GM23338 (cell line): ENCODE results near the gene WDR70. TPM values are rescaled to one million over a fixed set of nuclear protein-coding genes. Genes with fewer than 3 reads are reported as not detected.

Source experiments
- ATAC-seq: fragments of 200-7000 bp; cut with Tn5 transposase; 3 replicates; pipeline ENCODE4 v1.9.1; 2020
- DNase-seq: peaks from one replicate; pipeline ENCODE4 v3.0.0-alpha.2; 2015; ENCODE audit warnings: low spot score
- H2AFZ ChIP-seq: fragments of 200-600 bp; sonication (generic); 2 replicates; pipeline ENCODE4 v1.8.0; 2016; ENCODE audit warnings: antibody characterized with exemption, mild to moderate bottlenecking, moderate library complexity
- H3F3A ChIP-seq: fragments of 200-600 bp; sonication (generic); replicated peaks from 2 replicates; pipeline ENCODE4 v1.8.0; 2017; ENCODE audit warnings: antibody characterized with exemption, mixed run types, low read depth
- H3K27ac ChIP-seq: fragments of 200-600 bp; sonication (generic); 2 replicates; pipeline ENCODE4 v1.6.1; 2016; ENCODE audit warnings: low read depth
- H3K27me3 ChIP-seq: fragments of 200-600 bp; sonication (generic); 2 replicates; pipeline ENCODE4 v1.8.0; 2016; ENCODE audit warnings: mild to moderate bottlenecking, mixed run types, moderate library complexity; ENCODE audit not compliant: insufficient read depth
- H3K36me3 ChIP-seq: fragments of 200-600 bp; sonication (generic); 2 replicates; pipeline ENCODE4 v1.8.0; 2016; ENCODE audit warnings: mild to moderate bottlenecking; ENCODE audit not compliant: insufficient read depth
- H3K4me1 ChIP-seq: fragments of 200-600 bp; sonication (generic); 2 replicates; pipeline ENCODE4 v1.8.0; 2016; ENCODE audit warnings: mild to moderate bottlenecking, moderate library complexity; ENCODE audit not compliant: insufficient read depth
- H3K4me2 ChIP-seq: fragments of 200-600 bp; sonication (generic); 2 replicates; pipeline ENCODE4 v1.7.1; 2017; ENCODE audit warnings: mixed run types
- H3K4me3 ChIP-seq: fragments of 200-600 bp; sonication (generic); 2 replicates; pipeline ENCODE4 v1.6.1; 2016; ENCODE audit warnings: mixed run types
- H3K79me2 ChIP-seq: fragments of 200-600 bp; sonication (generic); replicated peaks from 2 replicates; pipeline ENCODE4 v1.8.0; 2017; ENCODE audit warnings: mild to moderate bottlenecking; ENCODE audit not compliant: insufficient read depth
- H3K9me2 ChIP-seq: fragments of 200-600 bp; sonication (generic); 2 replicates; pipeline ENCODE4 v1.8.0; 2017; ENCODE audit not compliant: insufficient read depth
- H4K20me1 ChIP-seq: fragments of 200-600 bp; sonication (generic); replicated peaks from 2 replicates; pipeline ENCODE4 v1.8.0; 2017; ENCODE audit warnings: mild to moderate bottlenecking; ENCODE audit not compliant: insufficient read depth
- H3K27ac Mint-ChIP-seq: 2 replicates; pipeline ENCODE4 v1.8.0; 2020; ENCODE audit warnings: inconsistent platforms, mild to moderate bottlenecking, moderate library complexity, mixed read lengths
- H3K27me3 Mint-ChIP-seq: 3 replicates; pipeline ENCODE4 v1.8.0; 2022; ENCODE audit warnings: low read depth, mild to moderate bottlenecking, moderate library complexity, mixed read lengths, inconsistent platforms; ENCODE audit not compliant: insufficient read depth, poor library complexity
- H3K36me3 Mint-ChIP-seq: 3 replicates; pipeline ENCODE4 v1.8.0; 2021; ENCODE audit warnings: low read depth, mild to moderate bottlenecking, inconsistent platforms, moderate library complexity, mixed read lengths
- H3K4me1 Mint-ChIP-seq: 3 replicates; pipeline ENCODE4 v1.8.0; 2020; ENCODE audit warnings: mild to moderate bottlenecking, inconsistent platforms, mixed read lengths
- H3K4me3 Mint-ChIP-seq: 3 replicates; pipeline ENCODE4 v1.8.0; 2021; ENCODE audit warnings: moderate library complexity, mild to moderate bottlenecking, inconsistent platforms, mixed read lengths
- H3K9me3 Mint-ChIP-seq: 3 replicates; pipeline ENCODE4 v1.8.0; 2020; ENCODE audit warnings: moderate library complexity, mild to moderate bottlenecking, inconsistent platforms, mixed read lengths
- CREB1 ChIP-seq: fragments of 250-450 bp; sonication (Bioruptor Pico); IDR thresholded peaks from 2 replicates; pipeline ENCODE4 v1.5.0; 2020; ENCODE audit warnings: low read depth, mild to moderate bottlenecking, moderate library complexity
- CTCF ChIP-seq, 2 experiments: fragments of 200-600 bp in 1 of 2; sonication (generic) in 1 of 2; conservative IDR thresholded peaks; 2 replicates each; pipeline versions ENCODE4 v1.5.1 to v1.6.1; 2016 to 2017; ENCODE audit warnings: antibody characterized with exemption in 2 of 2, low read depth in 2 of 2, mild to moderate bottlenecking in 2 of 2, moderate library complexity in 1 of 2
- EZH2 ChIP-seq: fragments of 200-600 bp; sonication (generic); IDR thresholded peaks from one replicate; pipeline ENCODE4 v1.8.0; 2017; ENCODE audit warnings: antibody characterized with exemption, mild to moderate bottlenecking, low read depth; ENCODE audit not compliant: unreplicated experiment
- EZH2phosphoT487 ChIP-seq: fragments of 200-600 bp; sonication (generic); IDR thresholded peaks from one replicate; pipeline ENCODE4 v1.8.1; 2018; ENCODE audit warnings: antibody characterized with exemption; ENCODE audit not compliant: unreplicated experiment
- JUNB ChIP-seq: IDR thresholded peaks from one replicate; pipeline ENCODE4 v1.6.1; 2016; ENCODE audit warnings: antibody characterized with exemption; ENCODE audit not compliant: unreplicated experiment
- NANOG ChIP-seq: IDR thresholded peaks from 2 replicates; pipeline ENCODE4 v1.6.1; 2016; ENCODE audit warnings: antibody characterized with exemption, borderline replicate concordance
- POLR2AphosphoS5 ChIP-seq: IDR thresholded peaks from 2 replicates; pipeline ENCODE4 v1.6.1; 2016; ENCODE audit warnings: antibody characterized with exemption, low read depth
- REST ChIP-seq: IDR thresholded peaks from one replicate; pipeline ENCODE4 v1.6.1; 2018; ENCODE audit warnings: antibody characterized with exemption; ENCODE audit not compliant: unreplicated experiment
- STAT1 ChIP-seq: IDR thresholded peaks from one replicate; pipeline ENCODE4 v1.6.1; 2016; ENCODE audit warnings: antibody characterized with exemption; ENCODE audit not compliant: unreplicated experiment
- ZNF114 ChIP-seq: fragments of 250-450 bp; sonication (Bioruptor Pico); IDR thresholded peaks from 2 replicates; pipeline ENCODE4 v1.5.0; 2020; ENCODE audit warnings: mild to moderate bottlenecking, moderate library complexity
- ZNF331 ChIP-seq: fragments of 250-450 bp; sonication (Bioruptor Pico); IDR thresholded peaks from 2 replicates; pipeline ENCODE4 v1.5.0; 2020; ENCODE audit warnings: low read depth, mild to moderate bottlenecking, moderate library complexity
- polyA plus RNA-seq: library from polyadenylated mRNA; unstranded; fragments of >200 nt; fragmentation: Nextera tagmentation; extraction: Ambion mirVana; gene quantifications from 2 replicates; pipeline ENCODE4 v1.2.1, GENCODE V29; 2016
- total RNA-seq: library from RNA; depleted of rRNA; stranded (reverse); fragments of >200 nt; shearing (Covaris generic); gene quantifications from 2 replicates; pipeline ENCODE4 v1.2.3, GENCODE V29; 2014
- TF ChIP-seq, protein P1 (sequence below): fragments of 250-450 bp; sonication (Bioruptor Pico); IDR thresholded peaks from 2 replicates; pipeline ENCODE4 v1.5.0; 2020; ENCODE audit warnings: mild to moderate bottlenecking, moderate library complexity
- TF ChIP-seq, protein P2 (sequence below): IDR thresholded peaks from 2 replicates; pipeline ENCODE4 v1.6.1; 2016; ENCODE audit warnings: antibody characterized with exemption

WDR70 gene
- total and polyA plus RNA-seq, 2 experiments from 2014 or later: 34.9 to 86.7 TPM

DNA sequence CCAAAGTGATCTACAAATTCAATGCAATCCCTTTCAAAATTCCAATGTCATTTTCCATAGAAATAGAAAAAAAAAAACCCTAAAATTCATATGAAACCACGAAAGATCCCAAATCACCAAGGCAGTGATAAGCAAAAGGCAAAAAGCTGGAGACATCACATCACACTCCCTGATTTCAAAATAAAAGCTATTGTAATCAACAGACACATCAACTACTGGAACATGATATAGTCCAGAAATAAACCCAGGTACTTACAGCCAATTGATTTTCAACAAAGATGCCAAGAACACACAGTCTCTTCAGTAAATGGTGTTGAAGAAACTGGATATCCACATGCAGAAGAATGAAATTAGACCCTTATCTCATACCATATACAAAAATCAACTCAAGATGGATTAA is 224.0 kb downstream of the WDR70 start:
- no peak overlapping the region for H2AFZ ChIP-seq
- no peak for ATAC-seq
- no peaks in the 10 kb centered on the region for H3K79me2 ChIP-seq
- no peak for TF ChIP-seq ZNF331 (CRISPR knock-in tag)
- no peak for TF ChIP-seq CTCF (conservative IDR thresholded peaks at IDR 0.05; ENCODE audit: low read depth in 2 of 2)
- no peak for TF ChIP-seq ZNF114 (CRISPR knock-in tag)
- TF ChIP-seq NANOG: no peak
- TF ChIP-seq EZH2phosphoT487: no peak
- TF ChIP-seq EZH2: no peak
- TF ChIP-seq STAT1: no peak
- TF ChIP-seq REST: no peak
- TF ChIP-seq, protein P1, sequence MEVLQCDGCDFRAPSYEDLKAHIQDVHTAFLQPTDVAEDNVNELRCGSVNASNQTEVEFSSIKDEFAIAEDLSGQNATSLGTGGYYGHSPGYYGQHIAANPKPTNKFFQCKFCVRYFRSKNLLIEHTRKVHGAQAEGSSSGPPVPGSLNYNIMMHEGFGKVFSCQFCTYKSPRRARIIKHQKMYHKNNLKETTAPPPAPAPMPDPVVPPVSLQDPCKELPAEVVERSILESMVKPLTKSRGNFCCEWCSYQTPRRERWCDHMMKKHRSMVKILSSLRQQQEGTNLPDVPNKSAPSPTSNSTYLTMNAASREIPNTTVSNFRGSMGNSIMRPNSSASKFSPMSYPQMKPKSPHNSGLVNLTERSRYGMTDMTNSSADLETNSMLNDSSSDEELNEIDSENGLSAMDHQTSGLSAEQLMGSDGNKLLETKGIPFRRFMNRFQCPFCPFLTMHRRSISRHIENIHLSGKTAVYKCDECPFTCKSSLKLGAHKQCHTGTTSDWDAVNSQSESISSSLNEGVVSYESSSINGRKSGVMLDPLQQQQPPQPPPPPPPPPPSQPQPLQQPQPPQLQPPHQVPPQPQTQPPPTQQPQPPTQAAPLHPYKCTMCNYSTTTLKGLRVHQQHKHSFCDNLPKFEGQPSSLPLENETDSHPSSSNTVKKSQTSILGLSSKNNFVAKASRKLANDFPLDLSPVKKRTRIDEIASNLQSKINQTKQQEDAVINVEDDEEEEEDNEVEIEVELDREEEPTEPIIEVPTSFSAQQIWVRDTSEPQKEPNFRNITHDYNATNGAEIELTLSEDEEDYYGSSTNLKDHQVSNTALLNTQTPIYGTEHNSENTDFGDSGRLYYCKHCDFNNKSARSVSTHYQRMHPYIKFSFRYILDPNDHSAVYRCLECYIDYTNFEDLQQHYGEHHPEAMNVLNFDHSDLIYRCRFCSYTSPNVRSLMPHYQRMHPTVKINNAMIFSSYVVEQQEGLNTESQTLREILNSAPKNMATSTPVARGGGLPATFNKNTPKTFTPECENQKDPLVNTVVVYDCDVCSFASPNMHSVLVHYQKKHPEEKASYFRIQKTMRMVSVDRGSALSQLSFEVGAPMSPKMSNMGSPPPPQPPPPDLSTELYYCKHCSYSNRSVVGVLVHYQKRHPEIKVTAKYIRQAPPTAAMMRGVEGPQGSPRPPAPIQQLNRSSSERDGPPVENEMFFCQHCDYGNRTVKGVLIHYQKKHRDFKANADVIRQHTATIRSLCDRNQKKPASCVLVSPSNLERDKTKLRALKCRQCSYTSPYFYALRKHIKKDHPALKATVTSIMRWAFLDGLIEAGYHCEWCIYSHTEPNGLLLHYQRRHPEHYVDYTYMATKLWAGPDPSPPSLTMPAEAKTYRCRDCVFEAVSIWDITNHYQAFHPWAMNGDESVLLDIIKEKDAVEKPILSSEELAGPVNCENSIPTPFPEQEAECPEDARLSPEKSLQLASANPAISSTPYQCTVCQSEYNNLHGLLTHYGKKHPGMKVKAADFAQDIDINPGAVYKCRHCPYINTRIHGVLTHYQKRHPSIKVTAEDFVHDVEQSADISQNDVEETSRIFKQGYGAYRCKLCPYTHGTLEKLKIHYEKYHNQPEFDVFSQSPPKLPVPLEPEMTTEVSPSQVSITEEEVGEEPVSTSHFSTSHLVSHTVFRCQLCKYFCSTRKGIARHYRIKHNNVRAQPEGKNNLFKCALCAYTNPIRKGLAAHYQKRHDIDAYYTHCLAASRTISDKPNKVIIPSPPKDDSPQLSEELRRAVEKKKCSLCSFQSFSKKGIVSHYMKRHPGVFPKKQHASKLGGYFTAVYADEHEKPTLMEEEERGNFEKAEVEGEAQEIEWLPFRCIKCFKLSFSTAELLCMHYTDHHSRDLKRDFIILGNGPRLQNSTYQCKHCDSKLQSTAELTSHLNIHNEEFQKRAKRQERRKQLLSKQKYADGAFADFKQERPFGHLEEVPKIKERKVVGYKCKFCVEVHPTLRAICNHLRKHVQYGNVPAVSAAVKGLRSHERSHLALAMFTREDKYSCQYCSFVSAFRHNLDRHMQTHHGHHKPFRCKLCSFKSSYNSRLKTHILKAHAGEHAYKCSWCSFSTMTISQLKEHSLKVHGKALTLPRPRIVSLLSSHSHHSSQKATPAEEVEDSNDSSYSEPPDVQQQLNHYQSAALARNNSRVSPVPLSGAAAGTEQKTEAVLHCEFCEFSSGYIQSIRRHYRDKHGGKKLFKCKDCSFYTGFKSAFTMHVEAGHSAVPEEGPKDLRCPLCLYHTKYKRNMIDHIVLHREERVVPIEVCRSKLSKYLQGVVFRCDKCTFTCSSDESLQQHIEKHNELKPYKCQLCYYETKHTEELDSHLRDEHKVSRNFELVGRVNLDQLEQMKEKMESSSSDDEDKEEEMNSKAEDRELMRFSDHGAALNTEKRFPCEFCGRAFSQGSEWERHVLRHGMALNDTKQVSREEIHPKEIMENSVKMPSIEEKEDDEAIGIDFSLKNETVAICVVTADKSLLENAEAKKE (CRISPR knock-in tag): no peak
- no peak for TF ChIP-seq CREB1 (CRISPR knock-in tag)
- no peak for TF ChIP-seq JUNB
- TF ChIP-seq, protein P2, sequence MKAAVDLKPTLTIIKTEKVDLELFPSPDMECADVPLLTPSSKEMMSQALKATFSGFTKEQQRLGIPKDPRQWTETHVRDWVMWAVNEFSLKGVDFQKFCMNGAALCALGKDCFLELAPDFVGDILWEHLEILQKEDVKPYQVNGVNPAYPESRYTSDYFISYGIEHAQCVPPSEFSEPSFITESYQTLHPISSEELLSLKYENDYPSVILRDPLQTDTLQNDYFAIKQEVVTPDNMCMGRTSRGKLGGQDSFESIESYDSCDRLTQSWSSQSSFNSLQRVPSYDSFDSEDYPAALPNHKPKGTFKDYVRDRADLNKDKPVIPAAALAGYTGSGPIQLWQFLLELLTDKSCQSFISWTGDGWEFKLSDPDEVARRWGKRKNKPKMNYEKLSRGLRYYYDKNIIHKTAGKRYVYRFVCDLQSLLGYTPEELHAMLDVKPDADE: no peak
- TF ChIP-seq POLR2AphosphoS5: no peak
- no peaks in the 10 kb centered on the region for H3K27me3 Mint-ChIP-seq
- no peak overlapping the region for H3K4me3 ChIP-seq
- DNase-seq: no peak
- no peaks in the 10 kb centered on the region for H3K36me3 Mint-ChIP-seq
- H3K4me1 Mint-ChIP-seq: no peaks in the 10 kb centered on the region
- H3K4me1 ChIP-seq: no peaks in the 10 kb centered on the region
- no peaks in the 10 kb centered on the region for H4K20me1 ChIP-seq
- no peak overlapping the region for H3K4me3 Mint-ChIP-seq
- H3K27ac Mint-ChIP-seq: no peak overlapping the region
- H3K4me2 ChIP-seq: no peak overlapping the region
- peaks cover 7% of the 10 kb centered on the region; the same call in 2 of the 3 replicates for H3K9me3 Mint-ChIP-seq
- no peaks in the 10 kb centered on the region for H3K36me3 ChIP-seq
- H3K9me2 ChIP-seq: no peaks in the 10 kb centered on the region
- no peaks in the 10 kb centered on the region for H3F3A ChIP-seq
- H3K27me3 ChIP-seq: no peaks in the 10 kb centered on the region
- H3K27ac ChIP-seq: no peak overlapping the region
